HG03064 (cell line): ENCODE measurements around the gene NGDN.
"Not testable (repeated sequence)": the region's sequence is repeated elsewhere in the genome, so short reads cannot be mapped to it uniquely, and the experiment has no call there.

Experiments used
- ATAC-seq: cut with Tn5 transposase; IDR thresholded peaks from one replicate; pipeline ENCODE4 v1.9.1; 2021; ENCODE audit warnings: low read depth; ENCODE audit not compliant: unreplicated experiment

NGDN gene

GRCh38 chr14:23469127-23469905, at the start of gene NGDN:
TSS of gene NGDN (plus strand) at chr14:23469703. CDS start at chr14:23469716, 13 bp downstream.
- peak; percentile 90 for ATAC-seq

- ATAC-seq, result no peak
Observed at GRCh38 chr14:23421594-23421993, 47.9 kb upstream of the NGDN start.

- no peak for ATAC-seq
Observed at GRCh38 chr14:23423657-23424056, 45.8 kb upstream of the NGDN start.

- no peak for ATAC-seq
Observed at GRCh38 chr14:23425169-23425568, 44.3 kb upstream of the NGDN start.

- ATAC-seq, result not testable (repeated sequence)
Observed at GRCh38 chr14:23425798-23426197, 43.7 kb upstream of the NGDN start.

- no peak for ATAC-seq
Observed at GRCh38 chr14:23428686-23429495, 40.6 kb upstream of the NGDN start.

- no peak for ATAC-seq
Observed at GRCh38 chr14:23430016-23430722, 39.3 kb upstream of the NGDN start.

- ATAC-seq, result no peak
Observed at GRCh38 chr14:23430723-23431085, 38.8 kb upstream of the NGDN start.

- no peak for ATAC-seq
Observed at GRCh38 chr14:23431486-23431885, 38.0 kb upstream of the NGDN start.

GRCh38 chr14:23432102-23432925, 37.2 kb upstream of the NGDN start:
- ATAC-seq, result no peak

GRCh38 chr14:23432946-23433345, 36.6 kb upstream of the NGDN start:
- no peak for ATAC-seq

GRCh38 chr14:23433457-23433856, 36.0 kb upstream of the NGDN start:
- ATAC-seq, result no peak

GRCh38 chr14:23434488-23435222, 34.8 kb upstream of the NGDN start:
- ATAC-seq, result no peak

GRCh38 chr14:23435543-23436326, 33.8 kb upstream of the NGDN start, which contains the start of gene MYH7:
TSS of gene MYH7 (minus strand) at chr14:23435660. CDS start at chr14:23433732, 1,928 bp downstream.
- ATAC-seq, result no peak

GRCh38 chr14:23436327-23437132, 33.0 kb upstream of the NGDN start:
- ATAC-seq, result no peak

- ATAC-seq, result no peak
Observed at GRCh38 chr14:23437133-23438100, 32.1 kb upstream of the NGDN start.
